HG03139 (cell line): Measurements from ENCODE around the gene CEP78.

Experiments
- ATAC-seq: cut with Tn5 transposase; IDR thresholded peaks from one replicate; pipeline ENCODE4 v1.9.1; 2021; ENCODE audit not compliant: unreplicated experiment

Gene CEP78

GRCh38 chr9:78306222-78307076, 70.6 kb downstream of the CEP78 start:
- no peak for ATAC-seq

GRCh38 chr9:78307360-78307759, 71.5 kb downstream of the CEP78 start:
- no peak for ATAC-seq

GRCh38 chr9:78309066-78309465, 73.2 kb downstream of the CEP78 start:
- ATAC-seq = no peak

GRCh38 chr9:78311075-78311474, 75.2 kb downstream of the CEP78 start:
- no peak for ATAC-seq

- no peak for ATAC-seq
Measured at GRCh38 chr9:78311886-78312524, 76.1 kb downstream of the CEP78 start.

- ATAC-seq = no peak
Measured at GRCh38 chr9:78314550-78314949, 78.7 kb downstream of the CEP78 start.

- ATAC-seq = no peak
Measured at GRCh38 chr9:78314953-78315870, 79.3 kb downstream of the CEP78 start.

- no peak for ATAC-seq
Measured at GRCh38 chr9:78316166-78316892, 80.5 kb downstream of the CEP78 start.

- no peak for ATAC-seq
Measured at GRCh38 chr9:78319197-78320029, 83.5 kb downstream of the CEP78 start.

- no peak for ATAC-seq
Measured at GRCh38 chr9:78320030-78320693, 84.3 kb downstream of the CEP78 start.

- ATAC-seq = no peak
Measured at GRCh38 chr9:78320875-78321496, 85.1 kb downstream of the CEP78 start.

GRCh38 chr9:78321505-78321904, 85.6 kb downstream of the CEP78 start:
- no peak for ATAC-seq

GRCh38 chr9:78324068-78324650, 88.3 kb downstream of the CEP78 start:
- ATAC-seq = no peak

- no peak for ATAC-seq
Measured at GRCh38 chr9:78324682-78325081, 88.8 kb downstream of the CEP78 start.

- ATAC-seq = no peak
Measured at GRCh38 chr9:78325343-78325742, 89.5 kb downstream of the CEP78 start.

- ATAC-seq = no peak
Measured at GRCh38 chr9:78325846-78326360, 90.0 kb downstream of the CEP78 start.

GRCh38 chr9:78326564-78326963, 90.7 kb downstream of the CEP78 start:
- ATAC-seq = no peak
